Activated CD4-positive, CD25-positive, alpha-beta regulatory T cell treated with anti-CD3 and anti-CD28 coated beads, Interleukin-2, amount 50 U/mL, for 16 hours (primary cell): ENCODE results near the gene ZNF100.
"Not testable (repeated sequence)": the region's sequence is repeated elsewhere in the genome, so short reads cannot be mapped to it uniquely, and the experiment has no call there.

Source experiments
- DNase-seq: peaks from one replicate; pipeline ENCODE4 v3.0.0-alpha.2; 2020; ENCODE audit warnings: low read depth, low spot score

The ZNF100 gene

GRCh38 chr19:21767065-21767800 lies at the start of gene ZNF100:
TSS of gene ZNF100 (minus strand) at chr19:21767579. CDS start at chr19:21767429, 150 bp downstream.
- peak; percentile 75 for DNase-seq

- no peak for DNase-seq
Observed at GRCh38 chr19:21812448-21812847, 45.1 kb upstream of the ZNF100 start.

GRCh38 chr19:21808400-21809000 lies 41.1 kb upstream of the ZNF100 start:
- DNase-seq, result not testable (repeated sequence)

DNA sequence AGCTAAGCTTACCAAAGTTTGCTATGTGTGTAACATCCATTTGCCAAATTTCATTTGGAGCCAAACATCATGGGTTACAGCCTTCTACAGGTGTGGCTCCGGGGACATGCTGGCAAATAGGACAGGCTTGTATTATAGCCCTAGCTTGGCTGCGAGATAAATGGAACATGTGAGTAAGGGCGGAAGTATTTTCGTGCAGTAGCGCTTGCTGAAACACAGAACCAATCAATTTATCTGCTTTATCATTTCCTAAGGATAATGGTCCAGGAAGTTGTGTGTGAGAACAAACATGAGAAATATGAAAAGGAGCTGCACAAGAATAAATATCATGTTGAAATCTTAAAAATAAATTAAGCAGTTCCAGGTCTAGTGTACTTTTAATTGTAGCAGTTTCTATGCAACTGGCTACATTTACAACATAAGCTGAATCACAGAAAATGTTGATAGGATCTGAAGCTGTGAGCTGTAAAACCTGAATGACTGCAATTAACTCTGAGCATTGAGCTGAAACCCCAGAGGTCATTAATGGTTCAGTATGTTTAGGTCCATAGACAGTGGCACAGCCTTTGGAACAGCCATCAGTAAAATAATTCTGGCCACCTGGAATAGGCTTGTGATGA lies 22.2 kb upstream of the ZNF100 start:
- no peak for DNase-seq

GRCh38 chr19:21786936-21787335 lies 19.6 kb upstream of the ZNF100 start:
- DNase-seq, result no peak

- DNase-seq, result not testable (repeated sequence)
Observed at GRCh38 chr19:21775792-21776191, 8.4 kb upstream of the ZNF100 start.

- DNase-seq, result not testable (repeated sequence)
Observed at GRCh38 chr19:21766705-21767064, 694 bp downstream of the ZNF100 start.

- no peak for DNase-seq
Observed at GRCh38 chr19:21765151-21765550, 2.2 kb downstream of the ZNF100 start.

DNA sequence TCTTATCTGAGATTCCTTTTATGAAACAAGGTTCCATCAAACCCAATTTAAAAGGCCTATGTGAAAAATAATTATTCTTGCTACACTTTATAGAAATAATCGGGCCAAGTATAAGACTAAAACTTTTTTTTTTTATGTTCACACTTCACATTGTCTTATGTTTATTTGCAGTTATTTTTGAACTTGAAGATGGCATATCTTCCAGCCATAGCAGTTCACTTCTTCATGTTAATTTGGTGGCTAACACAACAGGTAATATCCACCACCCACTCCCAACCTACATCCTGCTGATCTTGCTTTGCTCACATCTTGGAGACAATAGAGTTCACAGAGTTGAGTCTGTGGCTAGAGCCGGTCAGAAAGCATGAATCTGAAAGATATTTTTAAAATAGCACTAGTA lies 5.8 kb downstream of the ZNF100 start:
- DNase-seq, result not testable (repeated sequence)

DNA sequence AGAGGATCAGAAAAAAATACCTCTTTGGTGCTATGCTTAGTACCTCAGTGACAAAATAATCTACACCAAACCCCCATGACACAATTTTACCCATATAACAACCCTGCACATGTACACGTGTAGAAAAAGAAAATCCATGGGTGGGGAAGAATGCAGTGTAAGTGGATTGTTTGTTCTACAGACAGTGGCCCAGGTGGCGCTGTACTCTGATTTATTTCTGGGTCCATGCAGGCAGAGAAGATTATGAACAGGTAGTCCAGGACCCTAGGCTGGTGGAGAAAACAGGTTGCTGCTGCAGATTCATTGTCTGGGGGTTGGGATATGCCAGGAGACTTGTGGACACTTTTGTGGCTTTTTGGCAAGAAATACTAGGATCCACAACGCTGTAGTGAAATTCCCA lies 9.1 kb downstream of the ZNF100 start:
- no peak for DNase-seq

DNA sequence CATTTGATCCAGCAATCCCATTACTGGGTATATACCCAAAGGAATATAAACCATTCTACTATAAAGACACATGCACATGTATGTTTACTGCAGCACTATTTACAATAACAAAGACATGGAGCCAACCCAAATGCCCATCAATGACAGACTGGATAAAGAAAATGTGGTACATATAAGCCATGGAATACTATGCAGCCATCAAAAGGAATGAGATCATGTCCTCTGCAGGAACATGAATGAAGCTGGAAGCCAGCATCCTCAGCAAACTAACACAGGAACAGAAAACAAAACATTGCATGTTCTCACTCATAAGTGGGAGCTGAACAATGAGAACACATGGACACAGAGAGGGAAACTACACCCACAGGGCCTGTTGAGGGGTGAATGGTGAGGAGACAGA lies 11.8 kb downstream of the ZNF100 start:
- not testable (repeated sequence) for DNase-seq

- no peak for DNase-seq
Observed at GRCh38 chr19:21751384-21751783, 16.0 kb downstream of the ZNF100 start.

GRCh38 chr19:21750586-21751128 lies 16.7 kb downstream of the ZNF100 start:
- no peak for DNase-seq

DNA sequence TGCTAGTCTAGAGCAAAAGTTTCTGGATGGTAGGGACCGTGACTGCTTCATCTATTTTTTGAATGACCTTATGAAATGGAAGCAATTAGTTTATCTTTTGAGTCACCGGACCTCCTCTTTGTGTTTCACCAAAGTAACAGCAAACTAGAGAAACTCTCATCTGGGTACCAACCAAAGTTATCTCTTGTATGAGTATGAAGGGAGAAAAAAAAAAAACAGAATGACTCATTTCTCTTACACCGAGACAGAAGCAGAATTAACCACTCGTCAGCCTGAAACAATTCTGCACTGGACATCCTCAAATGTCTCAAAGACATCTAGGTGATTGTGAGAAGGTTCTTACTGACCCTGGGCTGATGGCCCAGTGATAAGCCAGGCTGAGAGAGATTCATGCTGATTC lies 18.3 kb downstream of the ZNF100 start:
- DNase-seq, result no peak

DNA sequence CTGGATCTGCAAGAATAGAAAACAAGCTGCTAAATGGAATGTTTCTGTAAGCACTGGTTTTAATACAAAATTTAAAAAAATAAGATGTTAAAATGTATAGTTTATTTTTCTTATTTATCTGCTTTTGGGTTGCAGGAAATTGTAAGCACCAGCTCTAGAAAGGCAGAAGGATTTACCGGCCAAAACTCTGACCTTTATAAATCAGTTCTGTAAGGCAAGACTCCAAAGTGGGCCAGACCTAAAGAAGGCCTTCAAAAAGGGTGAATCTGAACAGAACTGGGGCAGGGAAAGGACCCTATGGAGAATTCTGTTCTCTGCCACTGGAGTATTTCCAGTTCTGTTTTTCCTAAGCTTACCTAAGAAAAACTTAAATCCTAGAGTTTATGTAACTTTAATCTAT lies 19.3 kb downstream of the ZNF100 start:
- DNase-seq, result no peak

GRCh38 chr19:21740559-21740958 lies 26.8 kb downstream of the ZNF100 start:
- no peak for DNase-seq

- DNase-seq, result not testable (repeated sequence)
Observed at GRCh38 chr19:21726942-21727747, 40.2 kb downstream of the ZNF100 start.

DNA sequence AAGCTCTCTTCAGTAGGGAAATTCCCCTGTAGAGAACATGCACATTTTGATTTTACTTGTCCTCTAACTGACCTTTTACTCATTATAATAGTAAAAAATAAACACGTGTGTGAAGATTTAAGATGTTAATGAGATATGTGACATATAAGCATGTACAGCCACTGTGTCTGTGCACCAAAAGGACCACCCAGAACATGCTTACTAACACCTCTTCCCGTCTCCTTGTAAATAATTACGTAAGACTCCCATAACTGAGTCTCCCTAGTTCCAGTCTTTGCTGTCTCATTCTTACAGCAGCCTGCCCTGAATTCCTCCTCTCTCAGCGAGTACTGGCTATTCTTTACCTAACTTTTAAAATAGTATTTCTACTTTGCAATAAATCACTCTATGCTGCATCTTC lies 53.6 kb downstream of the ZNF100 start:
- no peak for DNase-seq

DNA sequence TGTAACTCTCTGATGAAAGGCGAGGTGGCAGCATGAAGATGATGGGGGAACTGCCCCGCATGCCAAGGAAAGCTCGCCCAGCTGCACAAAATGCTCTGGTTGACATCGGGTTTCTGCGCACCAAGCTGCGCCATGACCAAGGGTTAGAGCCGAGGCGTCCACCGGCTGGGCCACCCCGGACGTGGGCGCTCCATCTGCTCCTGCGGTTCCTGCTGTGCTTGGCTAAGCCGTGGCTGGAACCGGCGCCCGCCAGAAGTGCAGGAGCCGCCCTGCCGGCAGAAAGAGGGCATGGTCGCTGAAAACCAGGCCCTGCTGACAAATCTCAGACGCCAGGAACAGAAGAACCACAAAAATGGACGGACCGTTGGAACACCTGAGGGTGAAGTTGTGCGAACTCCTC lies 57.9 kb downstream of the ZNF100 start:
- no peak for DNase-seq

GRCh38 chr19:21707878-21708277 lies 59.5 kb downstream of the ZNF100 start:
- DNase-seq, result not testable (repeated sequence)

- no peak for DNase-seq
Observed at GRCh38 chr19:21707065-21707464, 60.3 kb downstream of the ZNF100 start.

- no peak for DNase-seq
Observed at GRCh38 chr19:21705393-21705792, 62.0 kb downstream of the ZNF100 start.
